ENCODE measurements around the gene CATSPERE.
"Not testable (repeated sequence)": the region's sequence is repeated elsewhere in the genome, so short reads cannot be mapped to it uniquely, and the experiment has no call there.

CATSPERE gene

DNA sequence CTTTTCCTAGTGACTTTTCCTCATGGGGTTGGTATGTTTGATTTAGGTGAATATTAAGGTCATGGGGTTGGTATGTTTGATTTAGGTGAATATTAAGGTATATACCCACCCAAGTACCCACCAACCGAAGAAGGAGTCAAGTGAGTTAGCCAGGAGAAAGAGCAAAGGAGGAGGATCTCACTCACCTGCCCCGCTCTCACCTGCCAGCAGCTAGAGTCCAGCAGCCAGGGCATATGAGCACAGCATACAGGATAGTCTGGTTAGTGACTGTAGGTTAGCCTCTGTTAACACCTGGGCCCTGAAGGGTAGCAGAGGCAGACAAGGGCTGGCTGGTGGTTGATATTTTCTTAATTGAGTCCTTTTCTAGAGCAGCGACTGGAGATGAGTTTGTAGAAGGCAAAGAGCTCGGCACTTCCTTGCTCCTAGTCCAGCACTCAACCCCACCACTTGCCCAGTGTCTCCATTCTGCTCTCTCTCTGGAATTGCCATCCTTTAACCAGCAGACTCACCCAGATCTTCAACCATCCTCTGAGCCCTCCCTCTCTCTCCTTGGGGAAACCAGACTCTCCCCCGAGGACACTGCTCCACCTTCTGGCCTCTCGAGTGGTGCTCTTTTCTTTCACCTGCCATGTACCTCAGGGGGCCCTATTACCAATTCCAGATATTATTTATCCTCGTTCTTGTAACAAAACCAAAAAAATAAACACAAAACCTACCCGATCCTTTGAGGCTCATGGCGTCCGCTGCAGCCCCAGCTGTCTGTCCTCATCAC is 175.6 kb downstream of the CATSPERE start:
- DNase-seq (ENCODE audit: low spot score), result no peak

DNA sequence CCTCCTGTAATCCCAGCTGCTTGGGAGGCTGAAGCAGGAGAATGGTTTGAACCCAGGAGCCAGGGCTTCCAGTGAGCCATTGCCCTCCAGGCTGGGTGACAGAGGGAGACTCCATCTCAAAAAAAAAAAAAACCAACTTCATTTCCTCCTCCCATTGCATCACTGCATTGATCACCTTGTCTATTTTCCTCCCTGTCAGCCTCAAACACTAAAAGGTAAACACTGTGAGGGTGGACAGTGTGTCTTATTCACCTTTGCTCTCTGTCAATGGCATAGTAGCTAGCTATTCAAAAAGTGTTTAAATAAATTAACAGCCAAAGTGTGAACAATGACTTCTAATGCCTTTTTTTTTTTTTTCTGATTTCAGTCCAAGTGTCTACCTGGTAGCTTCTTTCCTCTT is 178.5 kb downstream of the CATSPERE start:
- no peak for DNase-seq (ENCODE audit: low spot score)

DNA sequence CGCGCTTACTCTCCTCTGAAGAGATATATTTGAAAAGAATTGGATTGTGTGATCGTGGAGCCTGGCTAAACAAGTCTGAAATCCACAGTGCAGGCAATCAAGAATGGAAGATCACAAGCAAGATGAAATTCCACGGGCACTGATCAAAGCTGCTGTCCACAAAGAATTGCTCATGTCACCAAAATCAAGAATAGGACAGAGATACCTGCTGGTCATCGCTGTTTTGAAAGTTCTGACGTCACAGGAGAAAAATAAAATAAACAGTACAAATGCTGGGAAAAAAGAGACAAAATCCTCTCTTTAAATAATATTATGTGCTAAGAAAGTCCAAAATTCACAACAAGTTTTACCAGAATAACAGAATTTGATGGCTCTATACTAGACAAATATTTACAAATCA is 179.8 kb downstream of the CATSPERE start:
- DNase-seq (ENCODE audit: low spot score), result no peak

DNA sequence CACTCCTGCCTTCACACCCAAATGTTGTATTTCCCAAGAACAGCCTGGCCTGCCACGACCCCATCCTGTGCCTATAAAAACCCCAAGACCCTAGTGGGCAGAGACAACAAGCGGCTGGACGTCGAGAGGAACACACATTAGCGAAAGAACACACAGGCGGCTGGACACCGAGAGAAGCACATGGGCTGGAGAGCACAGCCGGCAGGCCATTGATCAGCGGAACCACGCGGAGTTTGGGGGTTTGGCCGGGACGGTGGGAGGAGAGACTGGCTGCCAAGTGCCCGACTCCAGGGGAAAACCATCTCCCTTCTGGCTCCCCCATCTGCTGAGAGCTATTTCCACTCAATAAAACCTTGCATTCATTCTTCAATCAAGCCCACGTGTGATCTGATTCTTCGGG is 181.5 kb downstream of the CATSPERE start:
- DNase-seq (ENCODE audit: low spot score), result no peak

DNA sequence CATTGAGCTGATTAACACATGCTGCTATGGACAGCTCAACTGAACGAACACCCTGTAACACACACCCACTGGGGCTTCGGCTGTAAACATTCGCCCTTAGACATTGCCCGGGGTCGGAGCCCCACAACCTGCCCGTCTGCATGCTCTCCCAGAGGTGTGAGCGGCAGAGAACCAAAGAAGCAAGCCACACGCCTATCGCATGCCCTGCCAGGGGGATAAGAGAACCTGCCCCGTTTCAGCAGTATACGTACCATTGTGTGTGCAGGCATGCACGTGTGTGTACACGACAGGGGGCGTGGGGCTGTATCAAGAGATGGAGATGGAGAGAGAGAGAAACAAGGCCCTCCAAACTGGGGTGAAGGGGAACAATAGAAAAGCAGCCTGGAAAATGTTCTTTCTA is 181.9 kb downstream of the CATSPERE start:
- DNase-seq (ENCODE audit: low spot score), result no peak

DNA sequence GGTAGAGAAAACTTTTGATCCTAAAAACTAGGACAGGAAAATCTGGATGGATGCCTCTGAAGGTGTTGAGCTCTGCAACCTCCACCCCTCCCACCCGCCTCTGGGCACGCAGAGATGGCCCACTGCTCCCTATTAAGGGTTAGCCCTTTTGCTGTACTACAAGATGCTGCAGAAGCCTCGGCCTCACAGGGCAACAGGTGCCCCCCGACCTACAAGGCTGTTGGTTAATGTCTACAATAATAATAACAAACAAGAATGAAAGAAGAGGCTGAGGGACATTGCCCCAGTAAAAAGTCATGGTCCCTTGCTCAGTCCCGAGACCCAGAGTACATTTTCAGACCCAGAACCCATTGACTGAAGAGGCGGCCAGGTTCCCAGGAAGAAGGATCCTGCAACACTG is 184.3 kb downstream of the CATSPERE start:
- no peak for DNase-seq (ENCODE audit: low spot score)

DNA sequence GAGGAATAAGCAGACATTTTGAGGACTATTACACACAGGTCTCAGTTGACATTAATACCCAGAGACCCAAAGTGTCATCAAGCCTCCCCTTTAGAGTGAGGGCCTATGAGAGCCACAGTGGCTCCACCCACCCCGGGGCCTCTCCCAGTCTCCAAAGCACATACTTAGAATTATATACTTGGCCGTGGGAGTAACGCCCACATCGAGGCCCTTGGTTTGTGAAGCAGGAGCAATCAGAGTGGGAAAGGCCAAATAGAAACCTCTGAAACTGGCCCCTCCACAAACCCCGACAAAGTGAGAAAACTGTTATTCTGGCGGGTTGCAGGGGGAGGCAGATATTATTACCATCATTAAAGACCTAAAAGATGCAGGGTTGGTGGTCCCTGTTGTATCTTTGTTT is 184.8 kb downstream of the CATSPERE start:
- DNase-seq (ENCODE audit: low spot score), result no peak

DNA sequence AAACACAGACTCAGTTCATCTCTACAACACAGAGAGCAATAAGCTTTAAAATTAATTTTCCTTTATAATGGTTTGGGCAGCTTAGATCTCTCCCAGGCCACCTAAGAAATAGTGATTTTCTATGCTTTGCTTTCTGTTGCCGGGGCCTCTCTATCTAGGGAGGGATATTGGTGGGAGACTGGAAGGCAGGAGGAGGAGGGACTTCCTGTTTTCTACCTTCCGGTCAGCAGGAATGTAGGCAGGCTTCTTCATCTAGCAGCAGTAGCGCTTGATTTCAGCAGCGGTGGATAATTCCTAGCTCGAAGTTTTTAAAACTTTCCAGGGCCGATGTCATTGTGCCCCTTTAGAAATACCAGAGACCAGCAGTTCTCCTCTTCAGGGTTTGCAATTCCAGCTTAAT is 186.7 kb downstream of the CATSPERE start:
- no peak for DNase-seq (ENCODE audit: low spot score)

DNA sequence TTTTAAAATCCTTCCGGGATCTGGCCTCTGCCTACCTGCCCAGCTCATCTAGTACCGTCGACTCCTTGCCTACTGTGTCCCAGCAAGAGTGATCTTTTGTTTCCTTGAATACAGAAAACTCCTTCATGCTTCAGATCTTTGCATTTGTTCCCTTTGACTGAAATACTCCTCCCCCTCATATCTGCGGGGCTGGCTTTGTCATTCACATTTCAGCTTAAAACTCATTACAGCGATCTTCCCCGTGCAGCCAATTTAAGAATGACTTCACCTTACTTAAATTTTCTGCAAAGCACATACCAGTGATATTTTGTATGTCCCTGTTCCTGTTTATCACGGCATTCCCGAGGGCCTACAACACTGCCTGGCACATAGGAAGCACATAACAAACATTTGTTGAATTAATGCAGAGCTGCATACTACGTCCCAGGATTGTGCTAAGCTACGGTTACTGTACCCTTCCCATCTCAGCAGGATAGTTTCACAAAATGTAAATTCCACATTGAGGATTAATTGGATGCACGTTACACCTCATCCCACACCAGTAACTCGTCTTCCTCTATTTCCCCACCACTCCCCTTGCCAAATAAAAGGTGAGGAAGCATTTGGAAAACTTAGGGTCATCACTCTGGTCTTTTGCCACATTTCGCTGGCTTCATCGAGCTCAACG is 191.0 kb downstream of the CATSPERE start:
- DNase-seq (ENCODE audit: low spot score), result peak; percentile 56

DNA sequence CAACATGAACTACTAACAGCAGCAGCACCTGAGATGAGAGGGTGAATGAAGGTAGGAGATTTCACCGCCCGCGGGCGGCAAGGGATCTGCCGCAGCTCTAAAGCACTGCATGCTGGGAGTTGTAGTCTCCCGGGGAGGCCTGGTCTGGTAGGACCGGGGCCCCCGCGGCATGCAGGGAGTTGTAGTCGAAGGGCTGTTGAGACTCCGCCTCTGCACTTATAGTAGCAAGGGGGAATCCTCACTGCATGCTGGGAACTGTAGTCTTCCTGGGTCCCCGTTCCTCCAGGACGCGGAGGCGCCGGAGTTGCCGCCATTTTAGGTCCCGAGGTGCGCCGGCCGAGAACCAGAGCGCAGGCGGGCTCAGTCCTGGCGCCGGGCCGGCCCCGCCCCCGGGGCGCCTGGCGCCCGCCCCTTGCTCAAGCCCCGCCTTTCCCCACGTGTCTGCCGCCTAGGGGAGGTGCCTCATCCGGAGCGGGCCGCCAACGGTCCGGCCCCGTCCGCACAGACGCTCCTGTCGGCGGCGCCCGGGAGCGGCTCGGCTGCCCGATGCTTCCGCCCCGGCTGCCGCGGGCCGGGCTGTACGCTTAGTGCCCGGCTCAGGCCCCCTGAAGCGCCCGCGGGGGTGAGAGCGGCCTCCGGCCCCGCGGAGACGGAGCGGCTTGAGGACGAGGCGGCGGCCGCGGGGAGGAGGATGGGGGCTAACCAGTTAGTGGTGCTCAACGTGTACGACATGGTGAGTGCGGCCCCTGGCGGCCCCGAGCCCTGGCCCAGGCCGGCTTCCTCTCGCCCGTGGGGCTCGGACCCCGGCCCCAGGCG is 191.8 kb downstream of the CATSPERE start, which contains the start of gene DESI2:
Gene DESI2 (plus strand): TSS at position 504 of the 816 bp plus-strand sequence. CDS start 188 bp downstream, at position 692.
- DNase-seq (ENCODE audit: low spot score), result peak; percentile 99

DNA sequence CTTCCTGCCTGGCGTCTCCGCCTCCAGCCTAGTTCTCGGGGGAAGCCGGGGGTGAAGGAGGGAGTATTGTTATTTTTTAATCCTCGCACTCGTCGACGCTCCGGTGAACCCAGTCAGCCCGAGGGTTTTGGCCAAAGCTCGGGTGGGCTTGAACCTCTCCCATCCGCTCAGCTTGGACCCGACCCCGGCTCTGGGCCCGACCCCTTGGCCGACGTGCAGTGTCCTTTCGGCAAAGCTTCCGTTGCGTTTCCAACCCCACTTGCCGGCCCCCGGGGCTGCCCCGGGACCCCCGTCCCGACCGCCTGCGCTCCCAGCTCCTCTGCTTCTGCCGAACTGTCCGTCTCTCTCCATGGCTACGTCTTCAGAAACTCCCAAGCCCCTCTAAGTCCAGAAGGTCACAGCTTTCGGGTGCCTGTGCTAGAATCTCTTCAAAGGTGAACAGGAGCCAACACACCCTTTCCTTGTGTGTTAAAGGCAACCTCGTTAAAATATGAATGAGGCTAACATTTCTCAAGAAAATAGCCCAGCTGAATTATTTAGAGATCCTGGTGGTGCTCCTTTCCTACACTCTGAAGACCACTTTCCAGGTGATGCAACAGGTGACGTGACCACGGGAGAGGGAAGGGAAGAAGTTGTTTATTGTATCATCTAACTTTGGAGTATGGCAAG is 192.5 kb downstream of the CATSPERE start:
- no peak for DNase-seq (ENCODE audit: low spot score)

DNA sequence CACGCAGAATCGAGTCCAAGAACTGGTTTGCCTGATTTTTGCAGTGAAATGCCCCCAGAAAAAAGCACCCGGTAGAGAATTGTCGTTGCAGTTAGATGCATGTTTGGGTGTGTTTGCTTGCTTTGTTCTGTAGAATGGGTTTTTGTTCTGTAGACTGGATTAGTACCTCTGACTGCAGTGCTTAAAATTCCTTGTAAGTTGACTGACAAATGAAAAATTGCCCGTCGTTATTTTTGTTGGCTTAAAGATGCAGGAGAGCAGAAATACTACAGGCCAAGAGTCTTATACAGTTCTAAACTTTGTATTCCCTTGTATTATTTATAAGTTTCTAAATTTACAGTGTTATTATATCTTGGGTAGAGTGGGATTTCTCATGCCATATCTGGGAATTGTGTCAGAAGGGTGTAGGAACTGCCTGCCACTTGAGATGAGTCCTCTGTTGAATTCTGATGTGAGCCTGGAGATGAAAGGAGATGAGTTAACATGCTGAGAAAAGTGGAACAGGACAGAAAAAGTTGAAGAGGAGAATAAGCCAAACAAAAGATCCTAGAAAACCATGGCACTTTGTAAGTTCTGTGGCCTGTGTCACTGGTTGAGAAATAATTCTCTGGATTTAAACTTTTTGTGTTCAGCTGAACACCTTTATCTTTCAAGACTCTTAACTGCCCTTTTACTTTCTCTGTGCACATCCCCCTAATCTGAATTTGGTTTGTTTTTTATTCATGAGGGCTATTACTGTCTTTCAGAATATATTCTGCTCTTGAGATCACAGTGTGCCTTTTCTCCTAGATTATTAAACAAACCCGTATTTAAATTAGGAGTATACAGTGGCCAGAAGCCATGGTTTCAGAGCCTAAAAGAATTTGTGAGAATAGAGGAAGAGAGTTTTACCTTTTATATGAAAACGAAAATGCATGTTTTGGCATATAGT is 193.3 kb downstream of the CATSPERE start:
- DNase-seq (ENCODE audit: low spot score), result peak; percentile 12

DNA sequence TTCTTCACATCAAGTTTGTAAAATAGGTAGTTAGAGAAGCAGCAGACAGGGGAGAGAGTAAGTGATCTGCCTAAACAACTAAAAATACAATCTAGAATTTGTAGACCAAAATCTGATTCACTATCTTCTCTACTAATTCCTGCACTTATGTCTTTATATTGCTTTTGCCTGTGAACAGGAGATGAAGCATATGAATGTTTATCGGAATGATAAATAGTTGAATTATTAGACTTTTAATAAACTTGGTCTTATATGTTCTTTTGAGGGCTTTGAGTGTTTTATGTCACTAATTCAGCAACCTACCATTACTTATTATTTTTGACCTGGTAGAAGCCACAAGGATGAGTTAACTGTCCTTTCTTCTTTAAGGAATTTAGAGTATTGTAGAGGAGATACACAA is 194.1 kb downstream of the CATSPERE start:
- DNase-seq (ENCODE audit: low spot score), result no peak

DNA sequence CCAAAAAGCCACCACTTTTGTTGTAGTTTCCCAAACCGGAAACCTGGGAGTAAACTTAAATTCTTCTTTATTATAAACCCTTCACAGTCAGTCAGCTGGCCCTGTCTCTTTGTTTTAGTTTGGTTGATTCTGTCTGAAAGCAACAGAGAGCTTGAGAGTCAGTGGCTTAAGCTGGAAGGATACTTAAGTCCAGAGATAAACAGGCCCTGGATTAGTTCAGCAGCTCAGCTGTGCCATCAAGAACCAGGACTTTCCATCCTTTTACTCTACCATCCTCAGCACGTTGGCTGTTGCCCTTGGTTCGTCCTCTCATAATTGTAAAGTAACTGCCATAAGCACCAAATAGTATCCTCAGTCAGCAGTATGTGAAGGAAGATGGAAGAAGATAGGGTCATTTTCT is 196.3 kb downstream of the CATSPERE start:
- no peak for DNase-seq (ENCODE audit: low spot score)

DNA sequence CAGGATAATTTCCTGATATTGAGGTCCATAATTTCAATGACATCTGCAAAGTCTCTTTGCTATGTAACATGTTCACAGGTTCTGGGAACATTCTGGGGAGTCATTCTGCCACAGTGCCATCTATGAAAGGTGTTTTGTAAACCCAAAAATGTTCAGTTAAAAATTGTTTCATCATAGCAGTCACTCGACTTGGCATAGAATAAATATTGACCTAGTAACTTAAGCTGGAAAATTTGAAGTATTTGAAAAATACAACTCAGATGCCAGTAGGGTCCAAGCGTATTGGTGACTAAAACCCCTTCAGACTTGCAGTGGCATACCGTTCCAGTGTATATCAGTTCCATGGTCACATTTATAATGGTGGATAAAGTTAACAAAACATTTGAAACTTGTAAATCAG is 198.6 kb downstream of the CATSPERE start:
- no peak for DNase-seq (ENCODE audit: low spot score)

DNA sequence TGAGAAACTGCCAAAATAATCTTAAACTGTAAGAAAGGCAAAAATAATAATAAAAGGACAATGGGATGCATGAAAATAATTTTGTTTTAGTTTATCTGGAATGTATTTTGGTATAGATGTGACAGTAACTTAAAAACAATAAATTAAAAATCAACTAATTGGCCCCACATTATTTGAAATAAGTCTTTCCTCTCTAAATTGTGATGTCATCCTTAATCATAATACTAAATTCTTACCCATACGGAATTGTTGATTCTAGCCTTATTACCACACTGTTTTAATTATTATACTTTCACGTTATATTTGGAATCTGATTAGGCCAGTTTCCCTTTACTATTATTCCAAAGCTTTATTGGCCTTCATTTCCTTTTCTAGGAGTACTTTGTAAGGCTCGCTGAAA is 199.5 kb downstream of the CATSPERE start:
- no peak for DNase-seq (ENCODE audit: low spot score)

DNA sequence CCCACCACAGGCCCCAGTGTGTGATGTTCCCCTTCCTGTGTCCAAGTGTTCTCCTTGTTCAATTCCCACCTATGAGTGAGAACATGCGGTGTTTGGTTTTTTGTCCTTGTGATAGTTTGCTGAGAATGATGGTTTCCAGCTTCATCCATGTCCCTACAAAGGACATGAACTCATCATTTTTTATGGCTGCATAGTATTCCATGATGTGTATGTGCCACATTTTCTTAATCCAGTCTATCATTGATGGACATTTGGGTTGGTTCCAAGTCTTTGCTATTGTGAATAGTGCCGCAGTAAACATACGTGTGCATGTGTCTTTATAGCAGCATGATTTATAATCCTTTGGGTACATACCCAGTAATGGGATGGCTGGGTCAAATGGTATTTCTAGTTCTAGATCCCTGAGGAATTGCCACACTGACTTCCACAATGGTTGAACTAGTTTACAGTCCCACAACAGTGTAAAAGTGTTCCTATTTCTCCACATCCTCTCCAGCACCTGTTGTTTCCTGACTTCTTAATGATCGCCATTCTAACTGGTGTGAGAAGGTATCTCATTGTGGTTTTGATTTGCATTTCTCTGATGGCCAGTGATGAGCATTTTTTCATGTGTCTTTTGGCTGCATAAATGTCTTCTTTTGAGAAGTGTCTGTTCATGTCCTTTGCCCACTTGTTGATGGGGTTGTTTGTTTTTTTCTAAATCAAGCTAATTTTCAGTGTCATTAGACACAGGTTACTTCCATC is 200.7 kb downstream of the CATSPERE start:
- DNase-seq (ENCODE audit: low spot score), result not testable (repeated sequence)

DNA sequence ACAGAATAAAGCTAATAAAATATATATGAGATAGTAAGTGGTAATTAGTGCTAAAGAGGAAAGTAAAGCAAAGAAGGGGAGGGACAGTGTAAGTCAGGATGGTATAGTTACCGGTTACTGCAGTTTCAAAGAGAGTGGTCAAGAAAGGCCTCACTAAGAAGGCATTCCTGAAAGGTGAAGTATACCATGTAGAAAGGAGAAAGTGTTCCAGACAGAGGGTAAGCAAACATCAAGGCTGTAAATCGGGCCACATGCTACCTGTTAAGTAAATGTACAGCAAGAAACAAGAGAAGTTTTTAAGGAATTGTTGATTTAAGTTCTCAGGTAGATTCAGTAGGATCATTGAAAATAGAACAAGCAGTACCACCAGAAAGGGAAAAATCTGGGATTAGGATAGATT is 201.5 kb downstream of the CATSPERE start:
- DNase-seq (ENCODE audit: low spot score), result no peak

DNA sequence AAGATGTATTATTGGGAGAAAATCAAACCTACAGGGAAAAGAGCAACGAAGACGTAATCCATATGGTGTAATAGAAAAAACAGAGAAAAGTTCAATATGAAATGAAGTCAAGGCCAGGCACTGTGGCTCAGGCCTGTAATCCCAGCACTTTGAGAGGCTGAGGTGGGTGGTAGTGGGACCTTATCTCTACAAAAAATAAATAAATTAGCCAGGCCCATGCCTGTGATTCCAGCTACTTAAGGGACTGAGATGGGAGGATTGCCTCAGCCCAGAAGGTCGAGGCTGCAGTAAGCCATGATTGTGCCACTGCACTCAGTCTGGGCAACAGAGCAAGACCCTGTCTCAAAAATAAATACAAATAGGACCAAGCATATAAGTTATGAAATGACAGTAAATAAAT is 203.3 kb downstream of the CATSPERE start:
- DNase-seq (ENCODE audit: low spot score), result no peak

DNA sequence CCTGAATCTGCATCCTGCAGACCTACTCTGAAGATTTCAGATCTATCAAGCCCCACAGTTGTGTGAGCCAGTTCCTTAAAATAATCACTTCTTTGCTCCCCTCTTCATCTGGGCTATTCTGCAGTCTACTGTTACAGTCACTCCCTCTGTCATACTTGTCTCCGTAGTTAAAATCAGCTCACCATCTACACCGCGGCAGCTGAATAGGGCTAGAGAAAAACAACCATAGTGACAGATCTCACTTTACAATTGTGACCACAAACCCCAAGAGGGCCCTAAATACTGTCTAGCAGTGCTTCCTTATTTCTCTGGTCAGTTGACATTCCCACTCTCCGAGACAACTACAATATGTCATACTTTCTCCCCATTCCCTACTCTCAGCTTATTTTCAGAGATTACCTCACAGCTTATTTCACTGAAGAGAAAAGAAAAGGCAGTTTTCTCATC is 204.7 kb downstream of the CATSPERE start:
- no peak for DNase-seq (ENCODE audit: low spot score)

Data from putamen (tissue), 1 donor.